ENCODE results near the gene SNX19.

The SNX19 gene

GRCh38 chr11:130837194-130837593 is 79.1 kb downstream of the SNX19 start:
- Histone ChIP-seq H3K4me3 (no peak overlapping the region), H3K9ac (ENCODE audit: insufficient read length) (no peak overlapping the region), H3K9me3 (ENCODE audit: low read depth, low read length) (no peaks in the 10 kb centered on the region), H3K27ac (no peak overlapping the region), H3K36me3 (ENCODE audit: insufficient read depth, low read length) (no peaks in the 10 kb centered on the region)
- no peak for TF ChIP-seq FOXP2 (optimal IDR thresholded peaks at IDR 0.05; ENCODE audit: control extremely low read depth, extremely low read length, insufficient read depth)
- TF ChIP-seq EZH2 (IDR thresholded peaks at IDR 0.05) = no peak
- no peak for TF ChIP-seq POLR2AphosphoS5 (IDR thresholded peaks at IDR 0.05; ENCODE audit: borderline replicate concordance, low read depth, low read length)
- DNase-seq (ENCODE audit: low read depth, low spot score) = no peak

- no peak overlapping the region for H3K9ac ChIP-seq (ENCODE audit: insufficient read length)
- no peaks in the 10 kb centered on the region for H3K36me3 ChIP-seq (ENCODE audit: insufficient read depth, low read length)
- no peaks in the 10 kb centered on the region for H3K9me3 ChIP-seq (ENCODE audit: low read depth, low read length)
- TF ChIP-seq POLR2AphosphoS5 (IDR thresholded peaks at IDR 0.05; ENCODE audit: borderline replicate concordance, low read depth, low read length) = no peak
- TF ChIP-seq FOXP2 (optimal IDR thresholded peaks at IDR 0.05; ENCODE audit: control extremely low read depth, extremely low read length, insufficient read depth) = no peak
- no peak for TF ChIP-seq EZH2 (IDR thresholded peaks at IDR 0.05)
- no peak for DNase-seq (ENCODE audit: low read depth, low spot score)
- H3K27ac ChIP-seq = no peak overlapping the region
- no peak overlapping the region for H3K4me3 ChIP-seq
Observed at GRCh38 chr11:130834886-130835285, 81.4 kb downstream of the SNX19 start.

- TF ChIP-seq EZH2 (IDR thresholded peaks at IDR 0.05) (no peak), FOXP2 (optimal IDR thresholded peaks at IDR 0.05; ENCODE audit: control extremely low read depth, extremely low read length, insufficient read depth) (peak; percentile 34), POLR2AphosphoS5 (IDR thresholded peaks at IDR 0.05; ENCODE audit: borderline replicate concordance, low read depth, low read length) (no peak)
- Histone ChIP-seq H3K4me3 (peak overlapping the region; percentile 43; the same call in 1 of the 2 replicates), H3K9ac (ENCODE audit: insufficient read length) (no peak overlapping the region), H3K27ac (0 out of 2 replicates have a peak overlapping the region, but pooled peaks have one; percentile 32), H3K9me3 (ENCODE audit: low read depth, low read length) (no peaks in the 10 kb centered on the region), H3K36me3 (ENCODE audit: insufficient read depth, low read length) (no peaks in the 10 kb centered on the region)
- no peak for DNase-seq (ENCODE audit: low read depth, low spot score)
Observed at GRCh38 chr11:130832566-130833425, 83.5 kb downstream of the SNX19 start.

GRCh38 chr11:130831976-130832375 is 84.3 kb downstream of the SNX19 start:
- no peak overlapping the region for H3K9ac ChIP-seq (ENCODE audit: insufficient read length)
- DNase-seq (ENCODE audit: low read depth, low spot score) = no peak
- no peaks in the 10 kb centered on the region for H3K9me3 ChIP-seq (ENCODE audit: low read depth, low read length)
- no peak overlapping the region for H3K27ac ChIP-seq
- H3K4me3 ChIP-seq = peak overlapping the region; percentile 1; the same call in 1 of the 2 replicates
- no peaks in the 10 kb centered on the region for H3K36me3 ChIP-seq (ENCODE audit: insufficient read depth, low read length)
- TF ChIP-seq FOXP2 (optimal IDR thresholded peaks at IDR 0.05; ENCODE audit: control extremely low read depth, extremely low read length, insufficient read depth) = no peak
- TF ChIP-seq POLR2AphosphoS5 (IDR thresholded peaks at IDR 0.05; ENCODE audit: borderline replicate concordance, low read depth, low read length) = no peak
- TF ChIP-seq EZH2 (IDR thresholded peaks at IDR 0.05) = no peak

- Histone ChIP-seq H3K9me3 (ENCODE audit: low read depth, low read length) (no peaks in the 10 kb centered on the region), H3K9ac (ENCODE audit: insufficient read length) (no peak overlapping the region), H3K27ac (no peak overlapping the region), H3K4me3 (no peak overlapping the region), H3K36me3 (ENCODE audit: insufficient read depth, low read length) (no peaks in the 10 kb centered on the region)
- DNase-seq (ENCODE audit: low read depth, low spot score) = no peak
- no peak for TF ChIP-seq POLR2AphosphoS5 (IDR thresholded peaks at IDR 0.05; ENCODE audit: borderline replicate concordance, low read depth, low read length)
- TF ChIP-seq EZH2 (IDR thresholded peaks at IDR 0.05) = no peak
- TF ChIP-seq FOXP2 (optimal IDR thresholded peaks at IDR 0.05; ENCODE audit: control extremely low read depth, extremely low read length, insufficient read depth) = no peak
Observed at GRCh38 chr11:130831506-130831905, 84.8 kb downstream of the SNX19 start.

GRCh38 chr11:130830566-130830965 is 85.7 kb downstream of the SNX19 start:
- no peak for DNase-seq (ENCODE audit: low read depth, low spot score)
- H3K9ac ChIP-seq (ENCODE audit: insufficient read length) = no peak overlapping the region
- no peaks in the 10 kb centered on the region for H3K36me3 ChIP-seq (ENCODE audit: insufficient read depth, low read length)
- no peaks in the 10 kb centered on the region for H3K9me3 ChIP-seq (ENCODE audit: low read depth, low read length)
- H3K4me3 ChIP-seq = no peak overlapping the region
- TF ChIP-seq FOXP2 (optimal IDR thresholded peaks at IDR 0.05; ENCODE audit: control extremely low read depth, extremely low read length, insufficient read depth) (no peak), POLR2AphosphoS5 (IDR thresholded peaks at IDR 0.05; ENCODE audit: borderline replicate concordance, low read depth, low read length) (no peak), EZH2 (IDR thresholded peaks at IDR 0.05) (no peak)
- H3K27ac ChIP-seq = no peak overlapping the region

- no peaks in the 10 kb centered on the region for H3K36me3 ChIP-seq (ENCODE audit: insufficient read depth, low read length)
- no peaks in the 10 kb centered on the region for H3K9me3 ChIP-seq (ENCODE audit: low read depth, low read length)
- no peak overlapping the region for H3K27ac ChIP-seq
- TF ChIP-seq POLR2AphosphoS5 (IDR thresholded peaks at IDR 0.05; ENCODE audit: borderline replicate concordance, low read depth, low read length) (no peak), EZH2 (IDR thresholded peaks at IDR 0.05) (no peak), FOXP2 (optimal IDR thresholded peaks at IDR 0.05; ENCODE audit: control extremely low read depth, extremely low read length, insufficient read depth) (no peak)
- no peak for DNase-seq (ENCODE audit: low read depth, low spot score)
- H3K9ac ChIP-seq (ENCODE audit: insufficient read length) = no peak overlapping the region
- H3K4me3 ChIP-seq = no peak overlapping the region
Observed at GRCh38 chr11:130829920-130830511, 86.3 kb downstream of the SNX19 start.

GRCh38 chr11:130828741-130829140 is 87.5 kb downstream of the SNX19 start:
- Histone ChIP-seq H3K9me3 (ENCODE audit: low read depth, low read length) (no peaks in the 10 kb centered on the region), H3K36me3 (ENCODE audit: insufficient read depth, low read length) (no peaks in the 10 kb centered on the region), H3K4me3 (no peak overlapping the region), H3K9ac (ENCODE audit: insufficient read length) (no peak overlapping the region), H3K27ac (no peak overlapping the region)
- no peak for DNase-seq (ENCODE audit: low read depth, low spot score)
- no peak for TF ChIP-seq POLR2AphosphoS5 (IDR thresholded peaks at IDR 0.05; ENCODE audit: borderline replicate concordance, low read depth, low read length)
- TF ChIP-seq EZH2 (IDR thresholded peaks at IDR 0.05) = no peak
- TF ChIP-seq FOXP2 (optimal IDR thresholded peaks at IDR 0.05; ENCODE audit: control extremely low read depth, extremely low read length, insufficient read depth) = no peak
